GM12864 (cell line): Measurements from ENCODE around the gene NOS1AP.

Source experiments
- DNase-seq: peaks from one replicate; pipeline ENCODE4 v3.0.0-alpha.2; 2011; ENCODE audit warnings: low read depth
- H3K4me3 ChIP-seq: 2 replicates; pipeline ENCODE4 v1.5.1; 2011; ENCODE audit warnings: mild to moderate bottlenecking, low read depth, low read length, control low read depth
- CTCF ChIP-seq: IDR thresholded peaks from 2 replicates; pipeline ENCODE4 v1.5.1; 2011; ENCODE audit warnings: low read depth, mild to moderate bottlenecking, moderate library complexity, low read length, control low read depth, inconsistent platforms; ENCODE audit errors: missing control alignments

Gene NOS1AP

GRCh38 chr1:162370721-162371120 lies 301.2 kb downstream of the NOS1AP start:
- DNase-seq = no peak
- no peak for TF ChIP-seq CTCF
- H3K4me3 ChIP-seq = no peak overlapping the region

DNA sequence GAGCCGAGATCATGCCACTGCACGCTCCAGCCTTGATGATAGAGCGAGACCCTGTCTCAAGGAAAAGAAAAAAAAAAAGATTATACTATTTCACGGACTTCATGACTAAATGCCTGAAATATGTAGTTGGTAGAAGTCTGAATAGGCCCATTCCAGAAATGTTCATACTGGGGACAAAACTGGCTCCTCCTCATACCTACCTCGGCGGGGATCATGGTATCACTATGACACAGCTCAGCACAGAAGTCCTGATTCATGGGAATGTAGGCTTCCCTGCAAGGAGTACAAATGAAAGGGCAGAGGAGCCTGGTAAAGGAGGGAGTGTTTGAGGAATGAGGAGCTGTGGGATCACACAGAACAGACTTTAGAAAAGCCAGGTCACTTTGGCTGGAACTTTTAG lies 302.1 kb downstream of the NOS1AP start:
- no peak for TF ChIP-seq CTCF
- no peak overlapping the region for H3K4me3 ChIP-seq
- no peak for DNase-seq

DNA sequence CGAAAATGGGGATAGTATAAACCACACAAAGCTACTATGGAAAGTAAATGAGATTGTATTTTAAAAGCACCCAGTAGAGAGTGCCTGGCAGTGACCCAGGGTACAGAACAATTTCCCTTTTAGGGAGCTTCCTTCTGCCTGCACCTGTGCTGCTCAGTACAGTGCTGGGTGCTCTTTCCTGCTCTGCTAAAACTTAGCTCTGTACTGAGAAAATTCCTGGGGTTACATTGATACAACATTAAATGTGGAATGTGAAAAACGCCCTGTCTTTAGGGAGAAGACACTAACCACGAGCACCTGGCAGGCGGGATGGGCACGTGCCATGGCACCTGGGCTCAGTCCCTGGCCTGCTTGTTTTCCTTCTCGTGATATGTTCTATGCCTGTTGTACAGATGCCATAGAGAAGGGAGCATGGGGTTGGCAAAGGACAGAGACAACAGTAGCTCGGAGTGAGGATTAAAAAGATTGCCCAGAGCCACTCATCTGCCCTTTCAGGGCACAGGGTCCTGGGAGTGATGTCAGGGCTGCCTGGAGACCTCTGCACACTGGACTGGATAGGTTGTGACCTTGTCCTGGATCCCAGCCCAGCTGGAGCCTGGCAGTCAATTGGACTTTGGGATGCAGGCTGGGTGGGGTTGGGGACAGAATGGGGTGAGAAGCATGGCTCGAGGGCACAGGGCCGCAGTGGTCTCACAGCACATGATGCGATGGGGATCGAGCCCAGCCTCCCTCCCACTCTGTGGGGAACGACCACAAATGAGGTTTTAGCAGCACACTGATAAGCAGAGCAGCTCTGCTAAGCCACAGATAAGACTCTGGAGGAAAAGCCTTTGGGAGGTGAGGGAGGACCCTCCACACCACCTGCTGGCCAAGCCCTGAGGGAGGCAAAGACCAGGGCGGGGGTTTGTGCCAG lies 302.9 kb downstream of the NOS1AP start:
- DNase-seq = no peak
- TF ChIP-seq CTCF = no peak
- no peak overlapping the region for H3K4me3 ChIP-seq

GRCh38 chr1:162373072-162373427 lies 303.6 kb downstream of the NOS1AP start:
- TF ChIP-seq CTCF = no peak
- DNase-seq = no peak
- no peak overlapping the region for H3K4me3 ChIP-seq

GRCh38 chr1:162373541-162374260 lies 304.2 kb downstream of the NOS1AP start:
- DNase-seq = no peak
- TF ChIP-seq CTCF = no peak
- H3K4me3 ChIP-seq = no peak overlapping the region

- no peak for TF ChIP-seq CTCF
- DNase-seq = no peak
- H3K4me3 ChIP-seq = no peak overlapping the region
These were observed 304.9 kb downstream of the NOS1AP start for GRCh38 chr1:162374406-162374805.
